Stomach (tissue), 9 donors: Measurements from ENCODE around the gene FRAT1. TPM values are rescaled to one million over a fixed set of nuclear protein-coding genes. Genes with fewer than 3 reads are reported as not detected.

Source experiments
- DNase-seq, 2 donors: peaks; one replicate each; pipeline versions ENCODE4 v3.0.0 to v3.0.0-alpha.2; 2013 to 2019
- H3K27ac ChIP-seq, 5 donors: fragments of 200-600 bp in 4 of 5; sonication (generic) in 4 of 5; one replicate each; pipeline ENCODE4 v1.5.1; 2013 to 2019; ENCODE audit warnings: mild to moderate bottlenecking in 1 of 5, moderate library complexity in 1 of 5
- H3K27me3 ChIP-seq, 3 donors: fragments of 200-600 bp; sonication (generic); one replicate each; pipeline ENCODE4 v1.5.1; 2017 to 2019; ENCODE audit warnings: mixed run types in 1 of 3
- H3K36me3 ChIP-seq, 4 donors: fragments of 200-600 bp; sonication (generic); 1 replicate in 3 of 4; 2 replicates in 1 of 4; pipeline ENCODE4 v1.5.1; 2016 to 2019
- H3K4me1 ChIP-seq, 4 donors: fragments of 200-600 bp; sonication (generic); one replicate each; pipeline ENCODE4 v1.5.1; 2016 to 2019
- H3K4me3 ChIP-seq, 4 donors: fragments of 200-600 bp; sonication (generic) in 3 of 4; one replicate each; pipeline ENCODE4 v1.5.1; 2016 to 2019; ENCODE audit warnings: mild to moderate bottlenecking in 1 of 4
- H3K9me3 ChIP-seq, 4 donors: fragments of 200-600 bp; sonication (generic); one replicate each; pipeline ENCODE4 v1.5.1; 2016 to 2019
- CTCF ChIP-seq, 7 experiments: fragments of 450-650 bp in 4 of 7; fragments of 200-600 bp in 3 of 7; sonication (generic) in 3 of 7; IDR thresholded peaks; one replicate each; pipeline ENCODE4 v1.5.1; 2016 to 2019; ENCODE audit warnings: antibody characterized with exemption in 7 of 7, control low read depth in 2 of 7, mild to moderate bottlenecking in 1 of 7
- EP300 ChIP-seq: sonication (generic); formaldehyde crosslinking; IDR thresholded peaks from one replicate; pipeline ENCODE4 v1.6.1; 2017; ENCODE audit warnings: antibody characterized with exemption
- POLR2A ChIP-seq, 4 donors: fragments of 450-650 bp; IDR thresholded peaks; one replicate each; pipeline ENCODE4 v1.6.1; 2016; ENCODE audit warnings: antibody characterized with exemption in 4 of 4, control low read depth in 2 of 4, mild to moderate bottlenecking in 1 of 4, moderate library complexity in 1 of 4
- POLR2AphosphoS5 ChIP-seq, 3 donors: sonication (generic); formaldehyde crosslinking; IDR thresholded peaks; one replicate each; pipeline ENCODE4 v1.6.1; 2016; ENCODE audit warnings: antibody characterized with exemption in 3 of 3
- WGBS, 5 donors: extraction: QIAGEN DNeasy Blood & Tissue Kit in 3 of 5; methylation state at CpG; one replicate each; pipeline versions ENCODE4 v1.1.5 to v1.1.7; 2013 to 2018; 5-methylcytosine and 5-hydroxymethylcytosine counted together
- intact Hi-C: fragments of 100-400 bp; cut with DNase I; formaldehyde crosslinking; loops from one replicate; pipeline ENCODE4 v1.15.1; 2023; ENCODE audit warnings: low total_unique reads
- polyA plus RNA-seq, 3 donors: library from polyadenylated mRNA; stranded (reverse); fragments of 200-250 nt; gene quantifications; one replicate each; pipeline ENCODE4 v1.2.3, GENCODE V29; 2013
- total RNA-seq, 5 donors: library from RNA; depleted of rRNA; stranded (reverse); fragments of >200 nt; gene quantifications; one replicate each; pipeline versions ENCODE4 v1.1.0 to v1.2.3, GENCODE V29; 2014 to 2016
- donor health status: healthy with polysubstance abuse.
- donor health status: Bipolar disorder and iron deficiency.
- donor health status: healthy.

FRAT1 gene
- total and polyA plus RNA-seq, 8 donors = 1.8 to 26.4 (median 3.7) TPM; not detected in 1

GRCh38 chr10:97332591-97333350, 13.7 kb downstream of the FRAT1 start:
- Histone ChIP-seq H3K27me3 (no peaks in the 10 kb centered on the region), H3K9me3 (no peaks in the 10 kb centered on the region), H3K36me3 (peaks cover 0 to 25% (median 18%) of the 10 kb centered on the region in 4 donors), H3K27ac (peak overlapping the region; percentile 93 to 99 (median 97)), H3K4me1 (peaks cover 56 to 85% (median 77%) of the 10 kb centered on the region in 4 donors), H3K4me3 (peak overlapping the region; percentile 79 to 89 (median 84))
- DNase-seq = peak; percentile 61 to 86
- 8 to 27% (median 10%) methylated on average over 18 of the region's 18 CpGs for WGBS, 5 donors
- TF ChIP-seq POLR2AphosphoS5 (IDR thresholded peaks at IDR 0.05) (peak in 2 of 3 donors; percentile 42 to 46), POLR2A (IDR thresholded peaks at IDR 0.05) (no peak), CTCF (IDR thresholded peaks at IDR 0.05) (peak in 1 of 7 experiments; percentile 27), EP300 (no peak)
- intact Hi-C loops = no loop called here

- Histone ChIP-seq H3K4me3 (peak overlapping the region; percentile 79 to 89 (median 84)), H3K27me3 (no peaks in the 10 kb centered on the region), H3K27ac (peak overlapping the region; percentile 93 to 99 (median 97)), H3K4me1 (peaks cover 51 to 82% (median 74%) of the 10 kb centered on the region in 4 donors), H3K9me3 (no peaks in the 10 kb centered on the region), H3K36me3 (peaks cover 0 to 23% (median 17%) of the 10 kb centered on the region in 4 donors)
- DNase-seq = peak in 1 of 2 donors; percentile 78
- TF ChIP-seq POLR2A (IDR thresholded peaks at IDR 0.05) (no peak), EP300 (no peak), POLR2AphosphoS5 (IDR thresholded peaks at IDR 0.05) (no peak), CTCF (IDR thresholded peaks at IDR 0.05) (no peak)
- intact Hi-C loops = no loop called here
- 3 to 15% (median 6%) methylated on average over 7 of the region's 7 CpGs for WGBS, 5 donors
These were observed 14.2 kb downstream of the FRAT1 start for GRCh38 chr10:97333351-97333600.

- H3K9me3 ChIP-seq = no peaks in the 10 kb centered on the region
- peak overlapping the region; percentile 93 to 99 (median 97) for H3K27ac ChIP-seq
- H3K4me1 ChIP-seq = peaks cover 46 to 77% (median 69%) of the 10 kb centered on the region in 4 donors
- DNase-seq = peak; percentile 62 to 77
- H3K4me3 ChIP-seq = peak overlapping the region; percentile 79 to 89 (median 84)
- WGBS, 5 donors = 0 to 3% (median 0%) methylated on average over 19 to 89 of the region's 89 CpGs
- intact Hi-C loops = no loop called here
- H3K27me3 ChIP-seq = no peaks in the 10 kb centered on the region
- peaks cover 0 to 18% (median 13%) of the 10 kb centered on the region in 4 donors for H3K36me3 ChIP-seq
- TF ChIP-seq POLR2A (IDR thresholded peaks at IDR 0.05) (no peak), POLR2AphosphoS5 (IDR thresholded peaks at IDR 0.05) (peak in 2 of 3 donors; percentile 48 to 61)
These were observed 14.7 kb downstream of the FRAT1 start for GRCh38 chr10:97333601-97334369.

- intact Hi-C loops = no loop called here
- Histone ChIP-seq H3K9me3 (no peaks in the 10 kb centered on the region), H3K4me1 (peaks cover 40 to 69% (median 65%) of the 10 kb centered on the region in 4 donors), H3K27me3 (no peaks in the 10 kb centered on the region), H3K27ac (peak within 1 kb of the TSS; percentile 93 to 99 (median 97)), H3K36me3 (peaks cover 0 to 10% (median 6%) of the 10 kb centered on the region in 4 donors), H3K4me3 (peak within 1 kb of the TSS; percentile 79 to 89 (median 84))
- WGBS, 5 donors = 0 to 1% (median 1%) methylated on average over 16 to 103 of the region's 103 CpGs
- peak; percentile 93 to 98 for DNase-seq
- TF ChIP-seq CTCF (IDR thresholded peaks at IDR 0.05) = no peak
- TF ChIP-seq POLR2AphosphoS5 (IDR thresholded peaks at IDR 0.05) = peak; percentile 50 to 94 (median 88)
- TF ChIP-seq EP300 = peak; percentile 44
- peak in 1 of 4 donors; percentile 60 for TF ChIP-seq POLR2A (IDR thresholded peaks at IDR 0.05)
These were observed 15.5 kb downstream of the FRAT1 start, which contains the start of gene FRAT2 for GRCh38 chr10:97334370-97335175. TSS of gene FRAT2 (minus strand) at chr10:97334729. CDS start at chr10:97334572, 157 bp downstream.
